Hepatic stellate cell (primary cell): ENCODE measurements around the gene UBR4.

Experiments
- DNase-seq: peaks from one replicate; pipeline ENCODE4 v3.0.0; 2011; ENCODE audit warnings: low spot score

UBR4 gene

DNA sequence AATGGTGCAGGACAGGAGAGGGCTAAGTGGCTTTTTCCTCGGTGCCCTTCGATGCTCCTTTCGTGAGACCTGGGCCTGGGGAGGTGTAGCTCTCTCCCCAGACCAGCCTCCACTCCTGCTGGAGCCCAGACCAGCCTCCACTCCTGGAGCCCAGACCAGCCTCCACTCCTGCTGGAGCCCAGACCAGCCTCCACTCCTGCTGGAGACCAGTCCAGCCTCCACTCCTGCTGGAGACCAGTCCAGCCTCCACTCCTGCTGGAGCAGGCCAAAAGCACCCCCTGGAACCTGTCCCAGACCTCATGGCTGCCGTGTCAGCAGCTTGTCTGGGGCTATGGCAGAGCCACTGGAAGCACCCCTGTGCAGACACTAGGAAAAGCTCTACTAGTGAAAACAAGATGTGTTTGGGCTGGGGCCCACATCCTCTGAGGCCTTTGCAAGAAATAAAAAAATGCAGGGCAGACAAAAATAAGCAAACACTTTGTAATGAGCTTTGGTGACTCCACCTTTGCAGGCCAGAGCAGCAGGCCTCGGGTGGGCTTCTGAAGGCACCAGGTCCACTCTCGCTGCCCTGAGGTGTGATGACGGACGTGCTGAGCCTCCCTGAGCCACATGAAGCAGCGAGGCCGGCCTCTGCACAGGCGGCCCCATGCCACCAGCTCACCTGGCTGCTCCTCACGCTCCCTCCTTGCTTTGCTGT lies 137.6 kb downstream of the UBR4 start:
- DNase-seq = no peak

GRCh38 chr1:19071674-19072281 lies 138.3 kb downstream of the UBR4 start:
- DNase-seq = no peak

GRCh38 chr1:19070891-19071621 lies 139.0 kb downstream of the UBR4 start:
- DNase-seq = no peak

DNA sequence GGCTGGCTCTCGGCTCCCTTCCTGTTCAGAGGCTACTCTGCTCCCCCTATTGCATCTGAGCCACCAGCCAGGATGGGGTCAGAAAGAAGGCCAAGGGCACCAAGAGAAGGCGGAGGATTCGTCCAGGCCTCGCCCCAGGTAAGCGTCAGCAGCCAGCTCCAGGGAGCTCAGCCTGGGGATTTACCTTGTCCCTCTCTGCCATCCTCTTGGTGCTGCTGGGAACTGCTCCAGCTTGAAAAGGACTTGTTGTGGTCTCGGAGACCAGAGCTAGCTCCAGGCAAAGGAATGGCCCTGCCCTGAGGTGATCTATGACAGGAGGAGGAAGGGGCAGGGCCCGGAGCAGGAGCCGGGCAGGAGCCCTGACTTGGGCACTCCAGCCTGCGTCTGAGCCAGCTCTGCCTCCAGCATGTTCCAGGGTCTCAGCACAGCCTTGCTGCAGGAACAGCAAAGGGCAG lies 139.8 kb downstream of the UBR4 start:
- no peak for DNase-seq

DNA sequence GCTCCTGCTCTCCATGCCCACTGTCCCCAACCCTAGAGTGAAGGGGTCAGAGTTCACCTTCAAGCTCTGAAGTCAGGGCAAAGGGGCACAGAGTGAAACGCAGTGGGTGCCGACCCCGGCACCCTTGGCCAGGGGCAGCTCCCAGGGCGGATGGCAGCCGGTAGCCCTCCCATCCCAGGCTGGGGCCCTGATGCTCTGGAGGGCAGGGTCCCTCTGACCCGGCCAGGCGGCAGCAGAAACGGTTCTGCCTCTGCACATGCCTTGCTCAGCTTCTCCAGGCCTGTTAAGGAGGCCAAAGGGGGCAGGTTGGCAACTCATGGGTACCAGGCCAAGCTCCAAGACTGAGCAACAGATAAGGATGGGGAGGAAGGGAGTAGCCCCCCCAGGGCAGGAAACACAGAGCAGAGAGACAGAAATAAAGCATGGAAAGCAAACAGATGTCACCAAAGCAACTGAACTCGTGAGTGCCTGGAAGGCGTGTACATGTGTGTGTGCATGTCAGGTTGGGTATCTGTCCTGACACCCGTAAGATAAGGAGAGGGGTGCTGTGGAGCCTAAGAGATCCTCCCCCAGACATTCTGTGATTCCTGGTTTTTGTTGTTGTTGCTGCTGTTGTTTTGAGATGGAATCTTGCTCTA lies 141.3 kb downstream of the UBR4 start:
- no peak for DNase-seq

DNA sequence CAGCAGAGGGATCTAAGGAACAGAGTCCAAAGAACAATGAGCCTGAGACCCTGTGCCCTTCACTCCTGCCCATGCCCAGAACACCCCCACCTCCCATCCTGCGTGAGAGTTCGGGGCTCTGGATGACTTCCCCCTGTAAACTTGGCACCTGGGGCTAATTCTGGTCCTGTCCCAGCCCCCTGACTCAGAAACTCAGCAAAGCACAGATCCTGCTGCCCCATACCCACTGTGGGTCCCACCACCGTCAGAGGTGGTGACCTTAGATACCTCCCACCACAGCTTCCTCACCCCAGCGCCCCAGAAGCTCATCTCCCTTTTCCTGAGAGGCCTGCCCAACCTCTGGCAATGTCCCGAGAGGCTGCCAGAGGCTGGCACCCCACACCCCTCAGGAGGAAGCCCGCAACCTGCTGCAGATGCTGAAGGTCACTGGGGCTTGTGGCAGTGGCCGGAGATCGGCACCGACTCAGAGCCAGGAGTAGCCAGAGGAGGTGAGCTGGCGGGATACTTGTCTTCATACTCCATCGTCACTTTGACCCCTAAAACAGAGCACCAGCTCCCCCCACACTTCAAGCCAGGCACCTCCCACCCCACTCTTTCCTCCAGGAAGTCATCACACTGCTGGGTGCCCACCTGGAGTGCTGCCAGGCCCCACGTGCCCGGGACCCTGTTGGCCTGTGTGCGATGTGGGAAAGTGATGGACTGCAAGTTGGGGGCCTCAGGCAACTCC lies 142.0 kb downstream of the UBR4 start:
- DNase-seq = no peak

GRCh38 chr1:19067182-19067911 lies 142.7 kb downstream of the UBR4 start:
- no peak for DNase-seq

DNA sequence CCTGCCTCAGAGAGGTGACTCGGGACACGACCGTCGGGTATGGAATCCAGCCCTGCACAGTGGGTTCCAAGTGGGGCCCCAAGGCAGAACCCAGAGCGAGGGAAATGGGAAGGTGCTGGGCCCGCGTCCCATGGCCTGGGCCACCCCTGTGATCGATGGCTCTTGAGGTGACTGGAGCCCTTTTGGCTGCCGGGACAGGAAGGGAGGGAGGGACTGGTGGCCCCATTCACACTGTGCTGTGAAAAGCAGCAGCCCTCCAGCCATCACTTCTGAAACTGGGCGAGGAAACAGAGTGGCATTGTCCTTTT lies 143.2 kb downstream of the UBR4 start:
- DNase-seq = no peak

DNA sequence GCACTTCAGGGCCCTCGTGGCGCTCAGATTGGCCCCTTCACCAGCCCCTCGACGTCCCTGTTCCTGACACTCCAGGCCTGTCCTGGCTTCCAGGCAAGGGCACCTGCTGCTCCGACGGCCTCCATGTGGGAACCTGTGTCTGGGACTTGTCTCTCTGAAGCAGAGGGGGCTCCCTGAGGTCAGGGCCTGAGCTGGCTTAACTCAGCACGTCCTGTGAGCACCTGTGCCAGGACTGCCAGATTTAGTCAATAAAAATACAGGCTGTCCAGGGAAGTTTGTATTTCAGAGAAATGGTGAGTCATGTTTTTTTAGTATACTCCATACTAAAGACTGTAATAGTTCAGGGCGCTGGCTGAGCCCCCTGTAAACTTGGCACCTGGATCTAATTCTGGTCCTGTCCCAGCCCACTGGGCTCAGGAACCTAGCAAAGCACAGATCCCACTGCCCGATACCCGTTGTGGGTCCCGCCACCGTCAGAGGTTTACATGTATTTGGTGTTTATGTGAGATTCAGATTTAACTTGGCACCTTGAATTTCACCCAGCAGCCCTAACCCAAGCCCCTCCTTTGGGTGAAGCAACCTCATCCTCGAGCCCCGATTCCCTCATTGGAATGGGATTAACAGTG lies 143.7 kb downstream of the UBR4 start:
- DNase-seq = no peak

DNA sequence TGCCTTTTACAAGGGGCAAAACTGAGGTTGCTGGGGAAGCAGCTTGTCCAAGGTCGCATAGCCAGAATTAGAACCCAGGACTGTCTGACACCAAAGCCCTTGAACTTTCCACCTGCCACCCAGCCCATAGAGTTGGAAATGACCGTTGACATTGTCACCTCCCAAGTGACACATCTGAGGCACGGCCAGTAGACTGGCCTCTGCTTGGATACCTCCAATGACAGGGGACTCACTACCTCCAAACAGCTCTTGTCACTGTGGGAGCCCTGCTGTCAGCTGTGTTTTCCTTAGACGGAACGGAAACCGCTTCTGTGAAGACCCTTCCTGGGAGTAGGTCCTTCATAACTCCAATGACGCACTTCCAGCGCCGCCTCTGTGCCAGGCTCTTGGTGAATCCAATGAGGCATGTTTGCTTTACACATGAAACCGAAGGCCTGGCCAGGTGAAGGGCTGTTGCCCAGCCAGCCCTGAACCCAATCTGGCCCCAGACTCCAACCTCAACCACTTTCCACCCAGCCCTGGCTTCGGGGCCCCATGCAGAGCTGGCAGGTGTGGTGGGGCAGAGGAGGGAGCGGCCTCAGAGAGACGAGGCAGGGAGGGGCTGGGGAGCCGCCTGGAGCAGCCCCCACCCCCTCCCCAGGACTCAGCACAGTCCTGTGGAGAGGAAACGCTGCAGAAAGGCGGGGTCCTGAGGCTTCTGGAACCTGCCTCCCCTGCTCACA lies 144.4 kb downstream of the UBR4 start:
- DNase-seq = no peak

DNA sequence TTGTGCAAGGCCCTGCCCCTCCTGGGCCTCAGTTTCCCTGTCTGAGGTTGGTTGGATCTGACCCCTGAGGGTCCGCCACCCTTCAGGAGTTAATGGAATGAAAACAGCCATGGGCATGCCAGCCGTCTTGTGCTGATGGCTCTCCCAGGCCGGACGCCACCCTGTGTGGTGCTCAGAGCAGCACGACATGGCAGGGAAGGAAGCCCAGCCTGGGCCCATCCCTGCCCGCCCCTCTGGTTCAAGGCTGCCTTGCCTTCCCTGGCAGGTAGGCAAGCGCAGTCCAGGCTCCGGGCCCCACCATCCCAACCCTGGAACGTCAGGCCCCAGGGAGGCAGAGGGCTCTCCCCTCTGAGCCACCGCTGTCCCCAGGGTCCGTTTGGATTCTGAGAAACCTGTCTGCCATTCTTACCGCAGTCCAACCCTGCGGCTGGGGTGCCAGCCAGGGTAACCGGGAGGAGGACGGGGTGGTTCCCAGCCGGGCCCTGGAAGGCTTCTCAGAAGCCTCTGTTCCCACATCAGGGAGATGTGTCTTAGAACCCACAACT lies 145.1 kb downstream of the UBR4 start:
- DNase-seq = no peak

GRCh38 chr1:19063122-19063521 lies 146.9 kb downstream of the UBR4 start:
- no peak for DNase-seq

GRCh38 chr1:19062258-19063029 lies 147.6 kb downstream of the UBR4 start:
- no peak for DNase-seq

DNA sequence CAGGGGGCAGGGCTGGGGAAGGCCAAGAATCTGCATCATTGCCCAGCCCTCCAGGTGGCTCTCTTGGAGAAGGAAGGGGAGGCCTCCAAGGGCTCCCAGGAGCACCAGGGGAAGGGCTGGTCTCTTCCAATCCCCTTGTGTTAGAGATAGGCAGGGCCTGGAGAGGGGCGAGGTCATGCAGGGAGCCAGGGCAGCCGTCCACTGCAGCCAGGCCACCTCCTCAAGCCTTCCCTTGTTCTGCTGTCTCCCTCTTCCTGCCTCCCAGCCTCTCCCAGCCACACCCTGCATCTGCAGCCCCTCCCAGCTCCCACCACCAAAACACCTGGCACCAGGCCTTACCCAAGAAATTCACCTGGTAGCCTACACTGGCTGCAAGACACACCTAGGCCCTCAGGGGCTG lies 148.3 kb downstream of the UBR4 start:
- DNase-seq = no peak

- no peak for DNase-seq
Measured at GRCh38 chr1:19061343-19061742, 148.7 kb downstream of the UBR4 start.

- no peak for DNase-seq
Measured at GRCh38 chr1:19059773-19060172, 150.3 kb downstream of the UBR4 start.

DNA sequence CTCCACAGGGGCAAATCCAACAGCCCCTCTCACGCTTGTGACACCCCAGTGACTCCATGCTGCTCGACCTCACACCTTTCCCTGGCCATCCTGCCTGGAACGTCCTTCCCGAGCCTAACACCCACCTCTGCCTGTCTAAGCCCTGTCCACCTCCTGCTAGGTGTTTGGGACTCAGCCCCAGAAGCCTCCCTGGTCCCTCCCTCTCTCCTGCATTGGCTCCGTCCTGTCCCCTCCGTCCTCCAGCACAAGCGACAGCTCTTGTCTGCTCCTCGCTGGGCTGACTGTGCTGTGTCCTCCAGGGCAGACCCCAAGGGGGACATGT lies 151.6 kb downstream of the UBR4 start:
- no peak for DNase-seq

DNA sequence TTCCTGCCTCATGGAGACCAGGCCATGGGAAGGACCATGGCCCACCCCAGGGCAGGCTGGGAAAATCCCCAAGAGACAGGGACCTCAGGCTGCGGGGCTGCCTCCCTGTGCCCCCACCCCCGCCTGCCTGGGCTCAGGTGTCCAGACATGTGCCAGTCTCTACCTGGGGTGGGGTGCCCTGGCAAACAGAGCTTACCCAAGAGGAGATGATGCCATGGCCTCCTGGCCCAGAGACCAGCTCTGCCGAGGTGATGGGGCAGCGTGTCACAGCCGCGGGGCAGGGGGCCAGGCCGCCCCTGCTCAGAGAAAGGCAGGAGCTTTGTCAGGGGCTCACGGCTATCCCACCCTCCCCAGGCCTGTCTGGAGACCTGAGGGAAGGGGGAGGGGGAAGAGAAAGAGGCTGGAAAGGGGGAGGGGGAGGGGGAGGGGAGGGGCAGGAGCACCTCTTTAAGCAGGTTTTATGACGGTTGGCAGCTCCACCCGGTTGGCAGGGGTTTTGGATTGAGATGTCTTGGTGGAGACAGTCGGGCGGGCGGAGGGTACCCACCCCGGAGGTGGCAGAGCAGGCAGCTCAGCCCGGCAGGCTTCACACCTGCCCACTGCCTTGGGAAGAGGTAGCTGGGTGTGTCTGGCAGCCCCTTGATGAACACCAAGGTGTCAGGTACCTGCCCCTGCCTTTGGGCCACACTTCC lies 152.1 kb downstream of the UBR4 start:
- no peak for DNase-seq

- no peak for DNase-seq
Measured at GRCh38 chr1:19057182-19057779, 152.8 kb downstream of the UBR4 start.
